ENCODE results near the gene GFRA1.

DNA sequence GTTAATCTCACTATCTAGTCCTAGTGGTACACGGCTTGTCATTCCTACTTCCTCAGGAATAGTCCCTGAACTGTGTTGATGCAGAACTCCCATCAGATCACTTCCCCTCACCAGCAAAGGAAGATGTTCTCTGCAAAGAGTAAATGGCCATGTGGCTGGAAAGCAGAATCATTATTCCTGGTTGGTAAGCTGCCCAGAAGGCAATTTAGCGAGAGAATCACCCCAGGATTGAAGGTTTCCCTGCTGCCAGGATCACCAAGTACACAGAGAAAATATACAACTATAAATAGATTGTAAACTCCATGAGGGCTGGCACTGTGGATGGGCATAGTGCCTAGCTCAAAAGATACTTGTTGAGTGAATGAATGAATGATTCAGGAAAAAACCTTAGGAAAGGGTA lies 115.0 kb downstream of the GFRA1 start:
- TF ChIP-seq, protein P1, sequence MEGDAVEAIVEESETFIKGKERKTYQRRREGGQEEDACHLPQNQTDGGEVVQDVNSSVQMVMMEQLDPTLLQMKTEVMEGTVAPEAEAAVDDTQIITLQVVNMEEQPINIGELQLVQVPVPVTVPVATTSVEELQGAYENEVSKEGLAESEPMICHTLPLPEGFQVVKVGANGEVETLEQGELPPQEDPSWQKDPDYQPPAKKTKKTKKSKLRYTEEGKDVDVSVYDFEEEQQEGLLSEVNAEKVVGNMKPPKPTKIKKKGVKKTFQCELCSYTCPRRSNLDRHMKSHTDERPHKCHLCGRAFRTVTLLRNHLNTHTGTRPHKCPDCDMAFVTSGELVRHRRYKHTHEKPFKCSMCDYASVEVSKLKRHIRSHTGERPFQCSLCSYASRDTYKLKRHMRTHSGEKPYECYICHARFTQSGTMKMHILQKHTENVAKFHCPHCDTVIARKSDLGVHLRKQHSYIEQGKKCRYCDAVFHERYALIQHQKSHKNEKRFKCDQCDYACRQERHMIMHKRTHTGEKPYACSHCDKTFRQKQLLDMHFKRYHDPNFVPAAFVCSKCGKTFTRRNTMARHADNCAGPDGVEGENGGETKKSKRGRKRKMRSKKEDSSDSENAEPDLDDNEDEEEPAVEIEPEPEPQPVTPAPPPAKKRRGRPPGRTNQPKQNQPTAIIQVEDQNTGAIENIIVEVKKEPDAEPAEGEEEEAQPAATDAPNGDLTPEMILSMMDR (IDR thresholded peaks at IDR 0.05; ENCODE audit: borderline replicate concordance, extremely low read depth, low read length, poor library complexity, severe bottlenecking), result no peak
- TF ChIP-seq EZH2 (IDR thresholded peaks at IDR 0.05; ENCODE audit: borderline replicate concordance, low read depth, low read length, severe bottlenecking), result no peak
